HG03460 (cell line): ENCODE data around the gene RHOT2.
"Not testable (repeated sequence)": the region's sequence is repeated elsewhere in the genome, so short reads cannot be mapped to it uniquely, and the experiment has no call there.

Experiments used
- ATAC-seq: cut with Tn5 transposase; IDR thresholded peaks from one replicate; pipeline ENCODE4 v1.9.1; 2021; ENCODE audit not compliant: unreplicated experiment

The RHOT2 gene

GRCh38 chr16:680967-681745, 13.2 kb downstream of the RHOT2 start:
- ATAC-seq, result no peak

DNA sequence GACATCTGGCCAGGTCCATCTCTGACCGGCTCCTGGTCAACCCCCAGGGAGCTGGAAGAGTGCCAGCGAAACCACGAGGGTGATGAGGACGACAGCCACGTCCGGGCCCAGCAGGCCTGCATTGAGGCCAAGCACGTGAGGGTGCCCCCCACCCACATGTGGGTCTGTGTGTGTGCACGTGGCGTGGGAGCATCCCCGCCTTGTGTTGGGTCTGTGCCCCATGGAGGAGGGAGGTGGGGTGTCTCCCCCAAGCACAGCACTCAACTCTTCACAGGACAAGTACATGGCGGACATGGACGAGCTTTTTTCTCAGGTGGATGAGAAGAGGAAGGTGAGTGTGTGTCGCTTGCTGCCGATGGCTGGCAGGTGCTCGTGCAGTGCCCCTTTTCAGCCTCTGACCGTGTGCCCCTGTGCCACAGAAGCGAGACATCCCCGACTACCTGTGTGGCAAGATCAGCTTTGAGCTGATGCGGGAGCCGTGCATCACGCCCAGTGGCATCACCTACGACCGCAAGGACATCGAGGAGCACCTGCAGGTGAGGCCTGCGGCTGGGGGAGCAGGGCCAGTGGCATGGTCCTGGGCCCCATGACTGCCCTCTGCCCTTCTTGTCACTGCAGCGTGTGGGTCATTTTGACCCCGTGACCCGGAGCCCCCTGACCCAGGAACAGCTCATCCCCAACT, 14.0 kb downstream of the RHOT2 start:
- ATAC-seq, result no peak

DNA sequence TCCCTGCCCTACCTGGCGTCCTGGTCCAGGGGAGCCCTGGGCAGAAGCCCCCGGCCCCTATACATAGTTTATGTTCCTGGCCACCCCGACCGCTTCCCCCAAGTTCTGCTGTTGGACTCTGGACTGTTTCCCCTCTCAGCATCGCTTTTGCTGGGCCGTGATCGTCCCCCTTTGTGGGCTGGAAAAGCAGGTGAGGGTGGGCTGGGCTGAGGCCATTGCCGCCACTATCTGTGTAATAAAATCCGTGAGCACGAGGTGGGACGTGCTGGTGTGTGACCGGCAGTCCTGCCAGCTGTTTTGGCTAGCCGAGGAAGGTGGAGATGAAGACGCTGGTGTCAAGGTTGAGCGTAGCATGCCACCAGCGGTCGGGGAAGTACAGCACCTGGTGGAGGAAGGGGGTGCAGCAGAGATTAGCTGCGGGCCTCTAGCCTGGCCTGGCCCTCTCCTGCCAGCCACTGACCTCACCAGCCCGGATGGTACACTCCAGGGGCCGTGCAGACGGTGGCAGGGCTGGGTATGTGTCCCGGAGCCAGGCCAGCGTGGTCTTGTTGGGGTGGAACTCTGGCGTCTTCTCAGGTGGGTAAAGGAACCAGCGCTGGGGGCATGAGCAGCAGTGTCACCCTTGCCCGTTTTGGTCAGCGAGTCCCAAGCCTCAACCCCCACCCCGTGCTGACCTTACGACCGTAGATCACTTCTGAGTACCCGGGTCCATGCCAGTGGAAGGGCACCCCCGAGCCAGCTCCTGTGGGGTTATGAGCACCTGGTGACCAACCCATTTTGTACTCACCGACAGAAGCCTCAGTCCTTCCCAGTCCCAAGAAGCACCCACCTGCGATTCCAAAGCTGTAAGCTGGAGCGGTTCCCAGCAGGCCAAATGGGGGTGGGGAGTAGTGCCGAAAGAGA, 14.8 kb downstream of the RHOT2 start:
- no peak for ATAC-seq

- no peak for ATAC-seq
Observed at GRCh38 chr16:683396-684070, 15.6 kb downstream of the RHOT2 start.

DNA sequence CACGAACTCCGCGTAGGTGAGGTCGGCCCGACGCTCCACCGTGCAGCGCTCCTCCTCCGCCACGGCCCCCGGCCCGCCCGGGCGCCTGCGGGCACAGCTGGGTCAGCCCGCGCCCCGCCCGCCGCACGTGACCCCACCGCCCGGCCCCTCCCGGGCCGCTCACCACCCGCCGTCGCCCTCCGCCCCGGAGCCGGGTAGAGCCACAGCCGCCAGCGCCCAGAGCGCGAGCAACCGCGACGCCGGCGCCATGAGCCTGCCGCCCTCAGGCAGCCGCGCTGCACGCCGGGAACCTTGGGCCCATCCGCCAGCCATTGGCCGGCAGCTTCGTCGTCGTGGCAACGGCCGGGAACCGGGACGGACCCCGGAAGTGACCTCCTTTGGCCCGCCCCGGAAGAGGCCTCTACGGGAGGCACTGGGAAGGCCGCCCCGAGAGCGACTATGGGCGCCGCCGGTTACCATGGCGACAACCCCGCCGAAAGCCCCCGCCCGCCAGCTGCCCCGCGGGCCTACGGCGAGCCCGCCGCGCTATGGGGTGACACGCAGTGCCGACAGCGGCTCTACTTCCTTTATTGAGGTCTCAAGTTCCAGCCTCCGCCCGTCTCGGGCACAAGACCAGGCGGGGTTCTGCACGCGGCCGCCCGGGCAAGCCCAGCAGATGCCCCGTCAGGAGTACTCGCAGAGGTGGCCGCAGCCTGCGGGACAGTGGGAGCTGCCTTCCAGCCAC, 16.3 kb downstream of the RHOT2 start, which contains the start of gene JMJD8:
Gene JMJD8, minus strand, starts transcription at position 264 of the 724 bp plus-strand sequence. Its CDS starts 15 bp downstream, at position 249.
- peak; percentile 51 for ATAC-seq

- no peak for ATAC-seq
Observed at GRCh38 chr16:684961-685696, 17.2 kb downstream of the RHOT2 start.

GRCh38 chr16:685967-686366, 18.0 kb downstream of the RHOT2 start:
- no peak for ATAC-seq

DNA sequence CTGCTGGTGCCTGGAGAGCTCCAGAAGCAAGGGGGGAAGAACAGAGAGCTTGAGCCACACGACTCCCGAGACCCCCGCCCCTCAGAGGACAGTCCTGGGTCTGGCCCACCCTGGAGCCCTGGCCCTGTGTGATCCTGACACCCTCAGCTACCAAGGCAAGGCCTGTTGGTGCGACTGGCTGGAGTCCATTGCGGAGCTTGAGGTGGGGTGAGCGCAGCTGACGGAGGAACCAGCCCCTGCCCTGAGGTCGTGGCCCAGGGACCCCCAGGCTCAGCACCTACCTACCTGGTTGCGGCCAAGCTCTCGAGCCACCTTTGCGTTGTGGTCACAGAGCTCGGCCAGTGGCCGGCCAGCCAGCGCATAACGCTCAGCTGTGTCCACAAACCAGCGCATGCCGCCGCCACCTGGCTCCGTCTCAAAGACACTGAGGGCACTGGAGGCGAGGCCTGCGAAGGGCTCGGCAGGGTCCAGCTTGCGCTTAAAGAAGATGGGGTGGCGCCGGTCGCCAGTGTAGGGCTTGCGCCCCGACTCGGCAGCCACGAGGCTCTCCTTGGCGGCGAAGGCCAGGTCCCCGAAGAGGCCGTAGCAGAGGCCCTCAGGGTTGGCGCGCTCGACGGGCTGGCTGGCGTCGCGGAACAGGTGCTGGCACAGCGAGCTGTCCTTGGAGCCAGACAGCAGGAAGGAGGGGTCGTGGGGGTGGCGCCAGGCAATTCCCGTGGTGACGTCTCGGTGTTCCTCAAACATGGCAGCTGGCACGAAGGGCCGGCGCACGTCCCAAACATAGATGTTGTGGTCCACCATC, 18.7 kb downstream of the RHOT2 start:
- no peak for ATAC-seq

- no peak for ATAC-seq
Observed at GRCh38 chr16:687499-687898, 19.6 kb downstream of the RHOT2 start.

- ATAC-seq, result no peak
Observed at GRCh38 chr16:689175-689897, 21.4 kb downstream of the RHOT2 start.

GRCh38 chr16:691242-691641, 23.3 kb downstream of the RHOT2 start:
- not testable (repeated sequence) for ATAC-seq

DNA sequence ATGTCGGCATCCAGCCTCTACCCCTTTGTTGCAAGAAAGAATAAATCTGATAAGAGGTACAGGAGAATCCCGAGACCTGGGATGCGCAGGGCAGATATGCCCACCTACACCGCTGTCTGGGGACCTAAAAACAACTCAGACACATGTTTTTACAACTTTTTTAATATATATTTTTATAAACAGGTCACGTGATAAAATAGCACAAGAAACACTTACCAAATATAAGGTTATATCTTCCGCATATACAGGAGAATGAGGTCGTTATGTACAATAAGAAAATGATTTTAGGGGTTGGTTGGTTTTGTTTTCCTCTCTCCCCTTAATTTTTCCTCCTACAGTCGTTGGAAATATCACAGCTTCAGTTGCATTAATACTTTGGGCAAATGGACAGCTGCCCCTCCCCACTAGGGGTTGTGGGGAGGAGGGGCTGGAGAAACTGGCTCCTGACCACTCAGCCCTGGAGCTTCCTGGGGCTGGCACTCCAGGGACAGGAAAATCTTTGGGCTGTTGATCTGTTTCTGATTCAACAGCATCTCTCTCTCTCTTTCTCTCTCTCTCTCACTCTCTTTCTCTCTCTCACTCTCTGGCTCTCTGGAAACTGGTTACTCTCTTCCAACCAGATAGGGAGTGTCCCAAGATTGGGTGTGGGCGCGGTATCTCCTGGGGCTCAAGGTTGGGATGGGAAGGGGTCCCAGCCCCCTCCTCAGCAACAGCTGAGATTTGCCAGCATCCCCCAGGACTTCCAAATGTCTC, 24.6 kb downstream of the RHOT2 start:
- ATAC-seq, result no peak

DNA sequence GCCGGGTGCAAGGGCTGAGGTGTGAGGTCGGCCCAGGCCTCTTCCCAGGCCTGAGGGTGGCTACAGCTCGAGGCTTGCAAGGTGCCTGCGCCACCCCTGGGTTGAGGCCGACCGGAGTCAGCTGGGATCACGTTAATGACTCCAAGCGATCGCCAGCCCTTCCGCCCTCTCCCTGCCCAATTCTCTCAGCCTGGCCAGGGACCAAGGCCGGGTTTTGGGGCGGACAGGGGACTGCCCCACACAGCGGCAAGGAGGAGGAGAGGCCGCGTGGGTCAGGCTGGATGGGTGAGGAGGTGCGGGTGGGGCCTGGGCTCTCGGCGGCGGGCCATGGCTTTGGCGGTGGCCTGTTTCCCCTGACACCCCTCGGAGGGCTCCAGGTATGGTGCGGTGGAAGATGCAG, 25.4 kb downstream of the RHOT2 start:
- no peak for ATAC-seq

DNA sequence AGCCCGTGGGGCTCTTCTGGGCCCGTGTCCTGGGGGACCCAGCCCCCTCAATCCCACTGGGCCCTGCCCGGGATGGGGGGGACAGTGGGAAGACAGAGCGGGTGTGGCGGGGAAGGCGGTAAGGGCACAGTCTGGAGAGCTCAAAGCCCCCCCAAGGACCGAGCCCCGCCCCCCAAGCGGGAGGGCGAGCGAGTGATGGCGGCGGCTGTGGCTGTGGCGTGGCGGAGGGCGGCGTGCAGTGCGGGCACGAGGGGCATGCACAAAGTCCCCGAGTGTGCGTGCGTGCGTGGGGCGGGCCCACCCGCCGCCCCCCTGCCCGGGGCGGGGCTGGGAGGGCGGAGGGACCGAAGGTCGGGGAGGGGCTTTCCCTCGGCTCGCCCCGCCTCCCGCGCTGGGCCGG, 25.8 kb downstream of the RHOT2 start:
- no peak for ATAC-seq

- ATAC-seq, result no peak
Observed at GRCh38 chr16:694187-694862, 26.4 kb downstream of the RHOT2 start.

GRCh38 chr16:694863-695354, 27.0 kb downstream of the RHOT2 start:
- no peak for ATAC-seq
